ENCODE measurements around the gene GRK5.

DNA sequence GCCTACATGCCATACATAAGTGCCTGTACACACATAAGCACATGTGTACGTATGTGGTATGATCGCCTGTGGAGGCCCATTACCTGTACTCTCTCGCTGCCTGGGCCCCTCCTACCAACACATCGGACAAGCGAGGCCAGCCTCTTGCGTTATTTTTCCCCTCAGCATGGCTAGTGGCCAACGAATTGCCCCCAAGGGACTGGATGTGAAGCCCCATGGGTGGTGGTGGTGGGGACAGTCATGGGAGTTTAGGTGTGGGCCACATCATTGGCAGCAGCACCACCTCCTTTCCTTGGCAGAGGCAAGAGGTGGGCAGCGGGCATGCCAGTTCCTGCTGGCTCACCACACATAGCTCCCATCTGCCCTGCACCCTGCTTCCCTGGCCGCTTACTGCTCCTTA is 10.0 kb downstream of the GRK5 start:
- TF ChIP-seq, protein P1, sequence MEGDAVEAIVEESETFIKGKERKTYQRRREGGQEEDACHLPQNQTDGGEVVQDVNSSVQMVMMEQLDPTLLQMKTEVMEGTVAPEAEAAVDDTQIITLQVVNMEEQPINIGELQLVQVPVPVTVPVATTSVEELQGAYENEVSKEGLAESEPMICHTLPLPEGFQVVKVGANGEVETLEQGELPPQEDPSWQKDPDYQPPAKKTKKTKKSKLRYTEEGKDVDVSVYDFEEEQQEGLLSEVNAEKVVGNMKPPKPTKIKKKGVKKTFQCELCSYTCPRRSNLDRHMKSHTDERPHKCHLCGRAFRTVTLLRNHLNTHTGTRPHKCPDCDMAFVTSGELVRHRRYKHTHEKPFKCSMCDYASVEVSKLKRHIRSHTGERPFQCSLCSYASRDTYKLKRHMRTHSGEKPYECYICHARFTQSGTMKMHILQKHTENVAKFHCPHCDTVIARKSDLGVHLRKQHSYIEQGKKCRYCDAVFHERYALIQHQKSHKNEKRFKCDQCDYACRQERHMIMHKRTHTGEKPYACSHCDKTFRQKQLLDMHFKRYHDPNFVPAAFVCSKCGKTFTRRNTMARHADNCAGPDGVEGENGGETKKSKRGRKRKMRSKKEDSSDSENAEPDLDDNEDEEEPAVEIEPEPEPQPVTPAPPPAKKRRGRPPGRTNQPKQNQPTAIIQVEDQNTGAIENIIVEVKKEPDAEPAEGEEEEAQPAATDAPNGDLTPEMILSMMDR (IDR thresholded peaks at IDR 0.05): no peak
- no peak for TF ChIP-seq POLR2A (IDR thresholded peaks at IDR 0.05)
